ENCODE data around the gene SNCA.

GRCh38 chr4:89800012-89800516, 36.9 kb downstream of the SNCA start:
- TF ChIP-seq CTCF (IDR thresholded peaks at IDR 0.05) (no peak), EZH2 (IDR thresholded peaks at IDR 0.05) (no peak), EZH2phosphoT487 (IDR thresholded peaks at IDR 0.05) (no peak)
